Prostate gland (tissue), 2 donors: ENCODE data around the gene NAA60. TPM values are rescaled to one million over a fixed set of nuclear protein-coding genes. Genes with fewer than 3 reads are reported as not detected.

Experiments
- DNase-seq: peaks from one replicate; pipeline ENCODE4 v3.0.0-alpha.2; 2019; ENCODE audit warnings: low spot score
- H3K27ac ChIP-seq, 2 donors: fragments of 200-600 bp; sonication (generic); 2 replicates each; pipeline ENCODE4 v1.5.1; 2017 to 2019
- H3K27me3 ChIP-seq: fragments of 200-600 bp; sonication (generic); replicated peaks from 2 replicates; pipeline ENCODE4 v1.5.1; 2019; ENCODE audit not compliant: insufficient read depth
- H3K36me3 ChIP-seq, 2 donors: fragments of 200-600 bp; sonication (generic); 1 replicate in 1 of 2; 2 replicates in 1 of 2; pipeline versions ENCODE4 v1.5.1 to v1.8.1; 2017 to 2019
- H3K4me1 ChIP-seq: fragments of 200-600 bp; sonication (generic); replicated peaks from 2 replicates; pipeline ENCODE4 v1.5.1; 2019
- H3K4me3 ChIP-seq, 2 donors: fragments of 200-600 bp; sonication (generic); 2 replicates each; pipeline ENCODE4 v1.5.1; 2017 to 2019
- H3K9me3 ChIP-seq: fragments of 200-600 bp; sonication (generic); 2 replicates; pipeline ENCODE4 v1.5.1; 2017
- POLR2A ChIP-seq: fragments of 450-650 bp; IDR thresholded peaks from one replicate; pipeline ENCODE4 v1.6.1; 2016; ENCODE audit warnings: antibody characterized with exemption, mild to moderate bottlenecking
- POLR2AphosphoS5 ChIP-seq: sonication (generic); formaldehyde crosslinking; IDR thresholded peaks from one replicate; pipeline ENCODE4 v1.6.1; 2017; ENCODE audit warnings: antibody characterized with exemption
- WGBS: methylation state at CpG from one replicate; pipeline ENCODE4 v1.1.5; 2018; 5-methylcytosine and 5-hydroxymethylcytosine counted together
- intact Hi-C: fragments of 100-400 bp; cut with DNase I; formaldehyde crosslinking; loops from one replicate; pipeline ENCODE4 v1.14.2; 2022
- total RNA-seq, 2 donors: library from RNA; depleted of rRNA; stranded (reverse); fragments of >200 nt; gene quantifications; one replicate each; pipeline ENCODE4 v1.1.0, GENCODE V29; 2016
- TF ChIP-seq, protein P1 (sequence below), 4 experiments: fragments of 200-600 bp in 2 of 4; fragments of 450-650 bp in 2 of 4; sonication (generic) in 2 of 4; IDR thresholded peaks; 1 replicate in 3 of 4; 2 replicates in 1 of 4; pipeline ENCODE4 v1.5.1; 2016 to 2019; ENCODE audit warnings: antibody characterized with exemption in 4 of 4, mild to moderate bottlenecking in 2 of 4, moderate library complexity in 2 of 4

NAA60 gene
- total RNA-seq, 2 donors from 2014 or later: 48.1 to 99.2 TPM

DNA sequence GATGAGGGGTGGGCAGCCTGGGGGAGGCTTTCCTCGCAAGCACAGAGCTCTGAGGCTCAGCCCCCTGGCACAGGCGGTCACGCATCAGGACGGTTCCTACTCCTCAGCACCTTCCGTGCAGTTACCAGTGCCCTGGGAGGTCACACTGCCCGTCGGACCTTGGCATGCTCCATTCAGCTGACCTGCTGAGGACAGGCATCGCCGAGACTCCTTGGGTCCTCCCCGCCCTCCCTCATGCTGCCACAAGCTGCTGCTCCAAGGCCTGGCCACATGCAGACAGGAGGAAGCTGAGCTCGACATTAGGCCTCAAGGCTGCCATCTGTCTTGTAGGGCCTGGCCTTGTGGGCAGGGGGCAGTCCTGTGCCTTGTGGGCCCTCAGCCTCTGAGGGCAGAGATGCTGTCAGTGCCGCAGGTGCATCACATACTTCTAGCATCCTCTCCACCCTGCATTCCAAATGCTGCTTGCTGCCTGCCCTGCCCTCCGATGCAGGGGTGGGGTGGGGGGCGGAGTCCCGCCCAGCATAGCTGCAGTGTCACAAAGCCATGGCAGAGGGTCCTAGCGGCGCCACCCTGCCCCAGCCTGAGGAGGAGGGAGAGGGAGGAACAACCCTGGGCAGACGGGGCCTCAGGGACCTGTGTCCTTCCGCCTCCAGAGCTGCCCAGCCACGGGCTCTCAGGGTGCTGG is 42.5 kb downstream of the NAA60 start:
- Histone ChIP-seq H3K9me3 (no peaks in the 10 kb centered on the region), H3K36me3 (peaks cover 15 to 17% of the 10 kb centered on the region in 2 donors)
- 87% methylated on average over 14 of the region's 20 CpGs for WGBS

DNA sequence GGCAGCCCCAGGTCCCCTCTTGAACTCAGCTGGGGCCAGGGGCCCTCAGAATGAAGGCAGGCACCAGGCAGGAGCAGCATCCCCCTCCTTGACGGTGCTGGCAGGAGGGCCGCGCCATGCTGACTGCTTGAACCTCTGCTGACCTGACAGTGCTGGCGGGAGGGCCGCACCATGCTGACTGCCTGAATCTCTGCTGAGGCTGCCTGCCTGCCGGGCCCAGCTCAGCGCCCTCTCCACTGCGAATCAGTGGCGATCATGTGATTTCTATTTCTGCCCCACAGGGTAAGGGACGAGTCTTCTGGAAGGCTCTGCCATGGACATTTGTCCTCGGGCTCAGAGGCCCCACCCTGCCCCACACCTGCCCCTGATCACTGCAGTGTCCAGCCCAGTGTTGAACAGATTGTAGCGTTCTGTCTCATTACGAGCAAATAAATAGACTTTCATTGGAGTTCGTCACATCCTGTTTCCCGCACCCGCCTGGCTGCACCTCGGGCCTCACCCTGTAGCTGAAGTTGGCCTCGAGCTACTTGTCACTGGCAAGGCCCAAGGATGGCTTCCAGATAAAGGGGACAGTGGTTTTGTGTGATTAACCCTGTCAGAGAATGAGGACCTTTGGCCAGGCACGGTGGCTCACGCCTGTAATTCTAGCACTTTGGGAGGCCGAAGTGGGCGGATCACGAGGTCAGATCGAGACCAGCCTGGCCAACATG is 43.2 kb downstream of the NAA60 start:
- H3K9me3 ChIP-seq: no peaks in the 10 kb centered on the region
- no peak overlapping the region for H3K27ac ChIP-seq
- 83% methylated on average over 24 of the region's 24 CpGs for WGBS
- intact Hi-C loops: no loop called here
- H3K27me3 ChIP-seq: no peaks in the 10 kb centered on the region
- H3K4me3 ChIP-seq: no peak overlapping the region
- DNase-seq: no peak
- H3K4me1 ChIP-seq: no peaks in the 10 kb centered on the region
- peaks cover 15 to 17% of the 10 kb centered on the region in 2 donors for H3K36me3 ChIP-seq
- TF ChIP-seq, protein P1, sequence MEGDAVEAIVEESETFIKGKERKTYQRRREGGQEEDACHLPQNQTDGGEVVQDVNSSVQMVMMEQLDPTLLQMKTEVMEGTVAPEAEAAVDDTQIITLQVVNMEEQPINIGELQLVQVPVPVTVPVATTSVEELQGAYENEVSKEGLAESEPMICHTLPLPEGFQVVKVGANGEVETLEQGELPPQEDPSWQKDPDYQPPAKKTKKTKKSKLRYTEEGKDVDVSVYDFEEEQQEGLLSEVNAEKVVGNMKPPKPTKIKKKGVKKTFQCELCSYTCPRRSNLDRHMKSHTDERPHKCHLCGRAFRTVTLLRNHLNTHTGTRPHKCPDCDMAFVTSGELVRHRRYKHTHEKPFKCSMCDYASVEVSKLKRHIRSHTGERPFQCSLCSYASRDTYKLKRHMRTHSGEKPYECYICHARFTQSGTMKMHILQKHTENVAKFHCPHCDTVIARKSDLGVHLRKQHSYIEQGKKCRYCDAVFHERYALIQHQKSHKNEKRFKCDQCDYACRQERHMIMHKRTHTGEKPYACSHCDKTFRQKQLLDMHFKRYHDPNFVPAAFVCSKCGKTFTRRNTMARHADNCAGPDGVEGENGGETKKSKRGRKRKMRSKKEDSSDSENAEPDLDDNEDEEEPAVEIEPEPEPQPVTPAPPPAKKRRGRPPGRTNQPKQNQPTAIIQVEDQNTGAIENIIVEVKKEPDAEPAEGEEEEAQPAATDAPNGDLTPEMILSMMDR (IDR thresholded peaks at IDR 0.05): no peak
- TF ChIP-seq POLR2A: no peak
- TF ChIP-seq POLR2AphosphoS5: no peak

More for the DNA sequence above, 42.5 kb downstream of the NAA60 start:
- Histone ChIP-seq H3K27ac (no peak overlapping the region), H3K4me1 (no peaks in the 10 kb centered on the region), H3K4me3 (no peak overlapping the region), H3K27me3 (no peaks in the 10 kb centered on the region)
- intact Hi-C loops: no loop called here
- no peak for TF ChIP-seq POLR2AphosphoS5
- TF ChIP-seq POLR2A: no peak
- TF ChIP-seq, protein P1 (IDR thresholded peaks at IDR 0.05): no peak
- DNase-seq: no peak

DNA sequence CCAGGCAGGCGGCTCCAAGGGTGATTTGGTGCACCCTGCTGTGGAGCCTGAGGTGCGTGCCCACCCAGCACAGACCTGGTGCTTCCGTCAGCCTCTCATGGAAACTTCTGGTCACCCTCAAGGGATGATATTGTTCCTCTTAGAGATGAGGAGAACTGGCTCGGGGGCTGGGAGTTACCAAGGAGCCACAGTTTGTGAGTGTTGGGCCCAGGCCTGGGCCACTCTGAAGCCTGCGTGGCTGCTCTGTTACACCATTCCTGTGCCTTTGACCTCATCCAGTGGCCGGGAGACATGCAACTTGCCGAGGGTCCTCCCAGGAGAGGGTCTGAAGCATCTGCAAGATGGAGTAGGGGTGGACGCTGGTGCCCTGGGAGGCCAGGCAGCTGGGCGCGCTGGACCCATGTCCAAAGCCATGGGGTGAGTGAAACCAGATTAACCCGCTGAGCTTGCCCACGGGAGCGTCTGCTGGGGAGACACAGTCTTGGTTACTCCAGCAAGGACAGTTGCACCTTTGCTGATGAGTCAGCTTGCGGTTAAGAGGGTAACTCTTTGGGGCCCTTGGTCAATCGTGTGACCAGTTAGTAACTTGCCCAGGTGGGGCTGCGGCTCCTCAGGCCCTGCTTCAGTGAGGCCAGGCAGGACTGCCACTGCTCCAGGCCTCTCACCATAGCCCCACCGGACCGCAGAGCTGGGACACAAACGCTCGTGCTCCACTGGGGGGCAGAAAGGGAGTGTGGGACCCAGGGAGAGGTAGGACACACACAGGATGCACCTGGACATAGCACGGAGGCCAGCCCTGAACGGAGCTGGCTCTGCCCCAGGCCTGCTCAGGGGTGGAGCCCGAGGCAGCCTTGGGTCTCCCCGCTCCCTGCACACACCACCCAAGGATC is 44.3 kb downstream of the NAA60 start:
- intact Hi-C loops: no loop called here
- no peaks in the 10 kb centered on the region for H3K27me3 ChIP-seq
- no peak overlapping the region for H3K27ac ChIP-seq
- H3K36me3 ChIP-seq: peaks cover 15 to 16% of the 10 kb centered on the region in 2 donors
- H3K4me1 ChIP-seq: no peaks in the 10 kb centered on the region
- H3K4me3 ChIP-seq: no peak overlapping the region
- WGBS: 82% methylated on average over 22 of the region's 24 CpGs
- DNase-seq: no peak
- TF ChIP-seq POLR2A (no peak), POLR2AphosphoS5 (no peak)
- TF ChIP-seq, protein P1 (IDR thresholded peaks at IDR 0.05): no peak
- no peaks in the 10 kb centered on the region for H3K9me3 ChIP-seq

DNA sequence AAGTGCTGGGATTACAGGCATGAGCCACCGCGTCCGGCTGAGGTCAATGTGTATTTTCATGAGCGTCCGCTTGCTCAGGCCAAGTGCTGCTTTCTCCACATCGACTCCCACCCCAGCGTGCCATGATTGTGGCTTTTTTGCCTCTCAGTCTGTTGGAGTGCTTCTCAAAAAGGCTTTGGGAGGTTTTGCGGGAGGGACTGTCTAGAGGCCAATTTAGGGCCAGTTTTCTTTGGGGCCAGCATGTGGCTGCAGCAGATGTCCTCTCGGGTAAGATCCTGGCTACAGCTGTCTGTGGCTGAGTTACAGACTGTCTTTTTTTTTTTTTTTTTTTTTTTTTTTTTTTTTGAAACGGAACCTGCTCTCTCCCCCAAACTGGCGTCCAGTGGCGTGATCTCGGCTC is 45.3 kb downstream of the NAA60 start:
- TF ChIP-seq POLR2A (no peak), POLR2AphosphoS5 (no peak)
- TF ChIP-seq, protein P1 (IDR thresholded peaks at IDR 0.05): no peak
- WGBS: 71% methylated on average over 9 of the region's 13 CpGs
- H3K4me3 ChIP-seq: no peak overlapping the region
- H3K27me3 ChIP-seq: no peaks in the 10 kb centered on the region
- H3K27ac ChIP-seq: no peak overlapping the region
- no peaks in the 10 kb centered on the region for H3K4me1 ChIP-seq
- intact Hi-C loops: no loop called here
- peaks cover 14 to 15% of the 10 kb centered on the region in 2 donors for H3K36me3 ChIP-seq
- H3K9me3 ChIP-seq: no peaks in the 10 kb centered on the region
- no peak for DNase-seq
